ENCODE data around the gene GGA3. TPM values are rescaled to one million over a fixed set of nuclear protein-coding genes. Genes with fewer than 3 reads are reported as not detected.

Gene GGA3
- total RNA-seq (10 to 100 TPM; 15.8 to 31.0 (median 23.3) TPM), polyA plus RNA-seq (10 to 100 TPM; 13.0 to 22.4 TPM)
- long read RNA-seq, donor 1, partial matches to known transcripts, result 3 of 13 reads
- long read RNA-seq, donor 1, other reads (novel, unspliced or antisense), result 10 of 13 reads
- long read RNA-seq, donor 2, full-length matches to known transcripts, result 18 of 50 reads
- long read RNA-seq, donor 2, partial matches to known transcripts, result 16 of 50 reads
- long read RNA-seq, donor 2, other reads (novel, unspliced or antisense), result 16 of 50 reads
- long read RNA-seq, donor 3, full-length matches to known transcripts, result 5 of 19 reads
- long read RNA-seq, donor 3, partial matches to known transcripts, result 4 of 19 reads
- long read RNA-seq, donor 3, other reads (novel, unspliced or antisense), result 10 of 19 reads

GRCh38 chr17:75261336-75262111 lies at the start of gene GGA3, which contains the start of gene MRPS7:
TSS of gene GGA3 (minus strand) at chr17:75261606. CDS start at chr17:75261587, 19 bp downstream.
TSS of gene MRPS7 (plus strand) at chr17:75261879. CDS start at chr17:75261901, 22 bp downstream.
- WGBS, 4 donors, result 0 to 1% (median 0%) methylated on average over 34 to 68 of the region's 69 CpGs
- Histone ChIP-seq H3K9me3 (no peaks in the 10 kb centered on the region), H3K4me3 (peak within 1 kb of the TSS; percentile 77 to 100 (median 96)), H3K27ac (peak within 1 kb of the TSS; percentile 90 to 99 (median 96)), H3K4me1 (peaks cover 17 to 39% (median 27%) of the 10 kb centered on the region in 12 donors), H3K27me3 (no peaks in the 10 kb centered on the region), H3K36me3 (peaks cover 0 to 37% (median 33%) of the 10 kb centered on the region in 9 donors)
- ATAC-seq (peak; percentile 97 to 99 (median 98)), DNase-seq (peak; percentile 96 to 98 (median 97))
- intact Hi-C loops (cut with DNase I), result no loop called here
- peak in 1 of 12 donors; percentile 15 for TF ChIP-seq CTCF (IDR thresholded peaks at IDR 0.05)
- peak in 1 of 2 donors; percentile 81 for TF ChIP-seq POLR2A (IDR thresholded peaks at IDR 0.05)

GRCh38 chr17:75308732-75309629 lies 47.6 kb upstream of the GGA3 start:
- peaks cover 0 to 54% (median 2%) of the 10 kb centered on the region in 12 donors for H3K4me1 ChIP-seq
- 77 to 78% (median 78%) methylated on average over 20 of the region's 20 CpGs for WGBS, 4 donors
- H3K27ac ChIP-seq, result peak overlapping the region in 7 of 12 donors; percentile 5 to 95 (median 37)
- ATAC-seq (peak; percentile 24 to 60 (median 43)), DNase-seq (peak in 1 of 5 donors; percentile 45)
- no peaks in the 10 kb centered on the region for H3K36me3 ChIP-seq
- H3K9me3 ChIP-seq, result no peaks in the 10 kb centered on the region
- H3K27me3 ChIP-seq, result no peaks in the 10 kb centered on the region
- intact Hi-C loops (cut with DNase I), result no loop called here
- TF ChIP-seq CTCF (IDR thresholded peaks at IDR 0.05) (no peak), POLR2A (IDR thresholded peaks at IDR 0.05) (no peak)
- H3K4me3 ChIP-seq, result no peak overlapping the region

- DNase-seq, result no peak
- intact Hi-C loops (cut with DNase I), result no loop called here
- H3K27ac ChIP-seq, result peak overlapping the region in 1 of 12 donors; percentile 95
These were observed 46.7 kb upstream of the GGA3 start for GRCh38 chr17:75307957-75308731.

More at GRCh38 chr17:75307957-75308731, 46.7 kb upstream of the GGA3 start:
- no peak for TF ChIP-seq POLR2A (IDR thresholded peaks at IDR 0.05)
- Histone ChIP-seq H3K27me3 (no peaks in the 10 kb centered on the region), H3K4me1 (peaks cover 0 to 46% (median 2%) of the 10 kb centered on the region in 12 donors), H3K4me3 (no peak overlapping the region), H3K9me3 (no peaks in the 10 kb centered on the region), H3K36me3 (no peaks in the 10 kb centered on the region)
- no peak for ATAC-seq
- 84 to 91% (median 89%) methylated on average over 13 of the region's 13 CpGs for WGBS, 4 donors

Measured in heart left ventricle (tissue), 16 donors.